ENCODE results near the gene ABCB11. TPM values are rescaled to one million over a fixed set of nuclear protein-coding genes. Genes with fewer than 3 reads are reported as not detected.

Gene ABCB11
- total RNA-seq, 1 donor, result not detected

DNA sequence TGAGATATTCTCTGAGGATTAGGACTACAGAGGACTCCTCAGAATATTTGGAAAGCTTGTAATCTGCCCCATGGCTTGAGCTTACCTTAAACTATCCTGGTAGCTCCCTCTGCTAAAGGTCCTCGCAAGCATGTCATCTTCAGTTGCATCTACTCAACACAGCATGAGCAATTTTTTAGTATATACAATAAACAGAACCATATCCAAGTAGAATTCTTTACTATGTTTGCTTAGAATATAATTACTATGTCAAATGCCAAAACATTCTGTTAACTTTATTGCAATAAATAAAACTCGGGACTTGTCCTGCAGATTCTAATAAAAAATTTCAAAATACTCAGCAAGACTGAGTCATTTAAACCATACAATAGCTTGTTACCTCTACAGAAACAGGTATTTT, 62.8 kb downstream of the ABCB11 start:
- no peak for TF ChIP-seq CTCF (IDR thresholded peaks at IDR 0.05; ENCODE audit: extremely low read depth, low read depth, low read length)
- no peak overlapping the region for H3K4me2 ChIP-seq (ENCODE audit: insufficient read depth, low read length)
- H3K27ac ChIP-seq (ENCODE audit: low read depth, low read length), result no peak overlapping the region

DNA sequence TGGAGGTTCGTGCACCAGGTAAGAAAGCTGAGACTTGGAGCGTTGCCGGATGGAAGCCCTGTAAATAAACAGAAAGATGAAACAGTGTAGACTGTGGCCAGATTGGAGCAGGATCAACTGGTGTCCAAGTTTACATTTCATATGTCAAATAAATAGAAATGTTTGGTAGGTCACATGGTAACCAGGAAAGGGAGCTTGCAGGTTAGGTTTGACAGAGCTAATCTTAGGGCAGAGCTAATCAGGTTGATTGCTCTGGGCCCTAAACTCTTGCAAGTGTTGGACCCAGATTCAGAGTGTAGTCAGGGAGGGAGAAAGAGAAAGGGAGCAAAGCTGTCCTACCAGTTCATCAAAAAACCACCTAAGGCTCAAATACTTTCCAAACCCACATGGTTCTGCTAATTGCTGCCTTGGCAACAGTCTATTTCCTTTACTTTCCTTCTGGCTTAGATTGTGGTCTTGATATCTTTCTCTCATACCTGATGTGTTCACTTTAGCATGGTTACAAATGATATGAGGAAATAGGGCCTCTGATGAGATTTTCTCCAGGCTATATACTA, 66.8 kb downstream of the ABCB11 start:
- no peak overlapping the region for H2AFZ ChIP-seq (ENCODE audit: low read length)
- peaks cover 5% of the 10 kb centered on the region for H3K4me1 ChIP-seq (ENCODE audit: insufficient read depth, low read length)
- no peak for DNase-seq (ENCODE audit: insufficient read length, low spot score, missing footprints)
- H3K4me2 ChIP-seq (ENCODE audit: insufficient read depth, low read length), result no peak overlapping the region
- no peaks in the 10 kb centered on the region for H3K79me2 ChIP-seq (ENCODE audit: insufficient read depth, low read length)
- no peak for TF ChIP-seq CTCF (IDR thresholded peaks at IDR 0.05; ENCODE audit: extremely low read depth, low read depth, low read length)
- H3K27me3 ChIP-seq (ENCODE audit: insufficient read depth, low read length), result no peaks in the 10 kb centered on the region
- no peak overlapping the region for H3K4me3 ChIP-seq (ENCODE audit: insufficient read depth, low read length)
- no peak overlapping the region for H3K27ac ChIP-seq (ENCODE audit: low read depth, low read length)
- H3K9me3 ChIP-seq (ENCODE audit: low read depth, low read length), result no peaks in the 10 kb centered on the region
- H3K36me3 ChIP-seq (ENCODE audit: insufficient read depth, low read length), result no peaks in the 10 kb centered on the region
- H4K20me1 ChIP-seq (ENCODE audit: insufficient read depth, low read length), result no peaks in the 10 kb centered on the region

More for the DNA sequence above, 62.8 kb downstream of the ABCB11 start:
- H2AFZ ChIP-seq (ENCODE audit: low read length), result no peak overlapping the region
- H3K4me3 ChIP-seq (ENCODE audit: insufficient read depth, low read length), result no peak overlapping the region
- H4K20me1 ChIP-seq (ENCODE audit: insufficient read depth, low read length), result no peaks in the 10 kb centered on the region
- H3K4me1 ChIP-seq (ENCODE audit: insufficient read depth, low read length), result no peaks in the 10 kb centered on the region
- no peak for DNase-seq (ENCODE audit: insufficient read length, low spot score, missing footprints)
- no peaks in the 10 kb centered on the region for H3K79me2 ChIP-seq (ENCODE audit: insufficient read depth, low read length)
- H3K27me3 ChIP-seq (ENCODE audit: insufficient read depth, low read length), result no peaks in the 10 kb centered on the region
- H3K36me3 ChIP-seq (ENCODE audit: insufficient read depth, low read length), result no peaks in the 10 kb centered on the region
- H3K9me3 ChIP-seq (ENCODE audit: low read depth, low read length), result no peaks in the 10 kb centered on the region

GRCh38 chr2:168962636-168963035, 68.5 kb downstream of the ABCB11 start:
- no peaks in the 10 kb centered on the region for H3K27me3 ChIP-seq (ENCODE audit: insufficient read depth, low read length)
- no peak overlapping the region for H3K27ac ChIP-seq (ENCODE audit: low read depth, low read length)
- H3K79me2 ChIP-seq (ENCODE audit: insufficient read depth, low read length), result no peaks in the 10 kb centered on the region
- no peak overlapping the region for H2AFZ ChIP-seq (ENCODE audit: low read length)
- H3K4me1 ChIP-seq (ENCODE audit: insufficient read depth, low read length), result peaks cover 5% of the 10 kb centered on the region
- H3K4me2 ChIP-seq (ENCODE audit: insufficient read depth, low read length), result no peak overlapping the region
- no peak for DNase-seq (ENCODE audit: insufficient read length, low spot score, missing footprints)
- H3K36me3 ChIP-seq (ENCODE audit: insufficient read depth, low read length), result no peaks in the 10 kb centered on the region
- no peak for TF ChIP-seq CTCF (IDR thresholded peaks at IDR 0.05; ENCODE audit: extremely low read depth, low read depth, low read length)
- no peaks in the 10 kb centered on the region for H3K9me3 ChIP-seq (ENCODE audit: low read depth, low read length)
- H4K20me1 ChIP-seq (ENCODE audit: insufficient read depth, low read length), result no peaks in the 10 kb centered on the region
- no peak overlapping the region for H3K4me3 ChIP-seq (ENCODE audit: insufficient read depth, low read length)

- Histone ChIP-seq H3K27me3 (ENCODE audit: insufficient read depth, low read length) (no peaks in the 10 kb centered on the region), H3K27ac (ENCODE audit: low read depth, low read length) (no peak overlapping the region), H4K20me1 (ENCODE audit: insufficient read depth, low read length) (no peaks in the 10 kb centered on the region), H3K79me2 (ENCODE audit: insufficient read depth, low read length) (no peaks in the 10 kb centered on the region), H3K36me3 (ENCODE audit: insufficient read depth, low read length) (no peaks in the 10 kb centered on the region), H3K9me3 (ENCODE audit: low read depth, low read length) (no peaks in the 10 kb centered on the region), H3K4me2 (ENCODE audit: insufficient read depth, low read length) (no peak overlapping the region), H2AFZ (ENCODE audit: low read length) (no peak overlapping the region), H3K4me1 (ENCODE audit: insufficient read depth, low read length) (peaks cover 5% of the 10 kb centered on the region), H3K4me3 (ENCODE audit: insufficient read depth, low read length) (no peak overlapping the region)
- peak; percentile 3 for DNase-seq (ENCODE audit: insufficient read length, low spot score, missing footprints)
- TF ChIP-seq CTCF (IDR thresholded peaks at IDR 0.05; ENCODE audit: extremely low read depth, low read depth, low read length), result peak; percentile 83
These were observed 69.5 kb downstream of the ABCB11 start for GRCh38 chr2:168961450-168962229.
